ENCODE measurements around the gene ZFAND3. TPM values are rescaled to one million over a fixed set of nuclear protein-coding genes. Genes with fewer than 3 reads are reported as not detected.

ZFAND3 gene
- total and polyA plus RNA-seq, 10 of the 15 experiments (the other 5 are each of a cell fraction or from before 2014, with no cell fraction given), result 0.90 to 34.4 (median 16.3) TPM

- Histone ChIP-seq H3K9ac (ENCODE audit: control insufficient read depth, insufficient read depth, low read length) (no peak overlapping the region), H3K4me2 (ENCODE audit: control insufficient read depth, insufficient read depth) (no peak overlapping the region), H4K20me1 (ENCODE audit: control insufficient read depth, insufficient read depth) (no peaks in the 10 kb centered on the region), H3K27ac (ENCODE audit: control insufficient read depth, insufficient read depth) (no peak overlapping the region), H2AFZ (ENCODE audit: control insufficient read depth, low read depth, low read length) (no peak overlapping the region), H3K9me3 (replicated peaks; ENCODE audit: control insufficient read depth, insufficient read depth, low read length) (no peaks in the 10 kb centered on the region), H3K4me1 (ENCODE audit: control insufficient read depth, insufficient read depth, low read length) (no peaks in the 10 kb centered on the region), H3K36me3 (ENCODE audit: control insufficient read depth in 2 of 2, insufficient read depth in 2 of 2, low read length in 1 of 2) (peaks cover 0 to 14% of the 10 kb centered on the region in 2 experiments; a peak in 1 of 4 replicates), H3K79me2 (ENCODE audit: control insufficient read depth, insufficient read depth, low read length) (no peaks in the 10 kb centered on the region), H3K27me3 (replicated peaks in 1 of 2; ENCODE audit: control insufficient read depth in 2 of 2, insufficient read depth in 2 of 2, low read length in 1 of 2) (no peaks in the 10 kb centered on the region), H3K4me3 (no peak overlapping the region)
- ChIA-PET CTCF (no interaction called here), RAD21 (ENCODE audit: unreplicated experiment) (no interaction called here), POLR2A (no interaction called here), SMC1A (ENCODE audit: uncharacterized antibody, unreplicated experiment) (interaction anchor here (1.3 kb wide), 1 partner anchor 85 kb away, joined by 4 read pairs; no protein-coding TSS in a partner anchor)
- no TSS peak for BruUV-seq (replicated peaks)
- WGBS (ENCODE audit: insufficient coverage, insufficient replicate concordance, low lambda C conversion rate, missing lambda C conversion rate), result 96% methylated on average over 2 of the region's 2 CpGs
- DNase-seq (ENCODE audit: low read depth, low spot score) (no peak), ATAC-seq (no peak), FAIRE-seq (no peak)
- TF ChIP-seq STAT3 (IDR thresholded peaks at IDR 0.05; ENCODE audit: low read depth, low read length) (no peak), MYB (IDR thresholded peaks at IDR 0.05; ENCODE audit: borderline replicate concordance, low read depth, low read length) (no peak), TCF3 (IDR thresholded peaks at IDR 0.05; ENCODE audit: borderline replicate concordance, insufficient read depth, low read depth, low read length) (no peak), JUNB (IDR thresholded peaks at IDR 0.05) (no peak), PBX3 (IDR thresholded peaks at IDR 0.05; ENCODE audit: insufficient replicate concordance, low read depth, low read length) (no peak), BCL3 (IDR thresholded peaks at IDR 0.05; ENCODE audit: borderline replicate concordance, insufficient read depth, low read depth, low read length, poor library complexity, severe bottlenecking) (no peak), JUND (IDR thresholded peaks at IDR 0.05; ENCODE audit: low read depth, low read length) (no peak), MTA3 (IDR thresholded peaks at IDR 0.05; ENCODE audit: borderline replicate concordance, low read length) (no peak), EP300 (IDR thresholded peaks at IDR 0.05; ENCODE audit: borderline replicate concordance in 1 of 2, control insufficient read depth in 1 of 2, low read depth in 2 of 2, low read length in 2 of 2) (no peak), MEF2B (IDR thresholded peaks at IDR 0.05; ENCODE audit: partially characterized antibody, poor library complexity, severe bottlenecking) (no peak), KLF5 (IDR thresholded peaks at IDR 0.05; ENCODE audit: partially characterized antibody) (no peak), ZNF274 (IDR thresholded peaks at IDR 0.05; ENCODE audit: insufficient read depth, insufficient read length) (no peak)
- TF ChIP-seq, protein P1, sequence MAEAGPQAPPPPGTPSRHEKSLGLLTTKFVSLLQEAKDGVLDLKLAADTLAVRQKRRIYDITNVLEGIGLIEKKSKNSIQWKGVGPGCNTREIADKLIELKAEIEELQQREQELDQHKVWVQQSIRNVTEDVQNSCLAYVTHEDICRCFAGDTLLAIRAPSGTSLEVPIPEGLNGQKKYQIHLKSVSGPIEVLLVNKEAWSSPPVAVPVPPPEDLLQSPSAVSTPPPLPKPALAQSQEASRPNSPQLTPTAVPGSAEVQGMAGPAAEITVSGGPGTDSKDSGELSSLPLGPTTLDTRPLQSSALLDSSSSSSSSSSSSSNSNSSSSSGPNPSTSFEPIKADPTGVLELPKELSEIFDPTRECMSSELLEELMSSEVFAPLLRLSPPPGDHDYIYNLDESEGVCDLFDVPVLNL (IDR thresholded peaks at IDR 0.05; ENCODE audit: low read depth, low read length), result no peak
- intact Hi-C loops (cut with micrococcal nuclease; ENCODE audit: unreplicated experiment), result no loop called here
- in situ Hi-C loops (cut with MboI), result no loop called here
Observed at GRCh38 chr6:38118791-38119365, 299.4 kb downstream of the ZFAND3 start.
